ENCODE data around the gene ZNF780A. TPM values are rescaled to one million over a fixed set of nuclear protein-coding genes. Genes with fewer than 3 reads are reported as not detected.

ZNF780A gene
- total RNA-seq, 3 donors from 2014 or later, result 15.9 to 17.7 (median 17.3) TPM

DNA sequence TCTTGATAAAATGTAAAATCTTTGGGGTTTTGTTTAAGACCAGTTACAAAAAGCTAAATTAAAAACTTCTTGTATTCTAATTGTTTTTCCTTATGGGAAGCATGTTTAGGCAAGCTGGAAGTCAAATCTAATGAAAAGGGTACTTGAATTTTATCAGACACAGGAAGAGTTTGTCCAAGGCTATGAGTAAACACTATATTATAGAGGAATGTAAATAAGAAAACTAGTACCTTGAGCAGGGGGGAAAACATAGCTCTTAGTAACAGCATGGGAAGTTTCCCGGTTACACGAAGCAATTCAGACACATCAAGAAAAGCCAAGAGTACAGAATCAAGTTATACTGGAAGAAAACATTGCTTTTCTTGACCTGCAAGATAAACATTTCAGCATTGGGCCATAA lies 19.8 kb upstream of the ZNF780A start:
- DNase-seq, result no peak
- Histone ChIP-seq H3K4me3 (no peak overlapping the region), H3K9me3 (no peaks in the 10 kb centered on the region), H3K36me3 (ENCODE audit: low read depth) (no peaks in the 10 kb centered on the region), H3K4me1 (ENCODE audit: low read depth) (no peaks in the 10 kb centered on the region)
- TF ChIP-seq, protein P1, sequence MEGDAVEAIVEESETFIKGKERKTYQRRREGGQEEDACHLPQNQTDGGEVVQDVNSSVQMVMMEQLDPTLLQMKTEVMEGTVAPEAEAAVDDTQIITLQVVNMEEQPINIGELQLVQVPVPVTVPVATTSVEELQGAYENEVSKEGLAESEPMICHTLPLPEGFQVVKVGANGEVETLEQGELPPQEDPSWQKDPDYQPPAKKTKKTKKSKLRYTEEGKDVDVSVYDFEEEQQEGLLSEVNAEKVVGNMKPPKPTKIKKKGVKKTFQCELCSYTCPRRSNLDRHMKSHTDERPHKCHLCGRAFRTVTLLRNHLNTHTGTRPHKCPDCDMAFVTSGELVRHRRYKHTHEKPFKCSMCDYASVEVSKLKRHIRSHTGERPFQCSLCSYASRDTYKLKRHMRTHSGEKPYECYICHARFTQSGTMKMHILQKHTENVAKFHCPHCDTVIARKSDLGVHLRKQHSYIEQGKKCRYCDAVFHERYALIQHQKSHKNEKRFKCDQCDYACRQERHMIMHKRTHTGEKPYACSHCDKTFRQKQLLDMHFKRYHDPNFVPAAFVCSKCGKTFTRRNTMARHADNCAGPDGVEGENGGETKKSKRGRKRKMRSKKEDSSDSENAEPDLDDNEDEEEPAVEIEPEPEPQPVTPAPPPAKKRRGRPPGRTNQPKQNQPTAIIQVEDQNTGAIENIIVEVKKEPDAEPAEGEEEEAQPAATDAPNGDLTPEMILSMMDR (IDR thresholded peaks at IDR 0.05), result no peak
- intact Hi-C loops (cut with DNase I, micrococcal nuclease), result no loop called here
- ATAC-seq, result no peak

- H3K9me3 ChIP-seq, result no peaks in the 10 kb centered on the region
These were observed 14.0 kb upstream of the ZNF780A start for GRCh38 chr19:40104754-40105153.

GRCh38 chr19:40103600-40103999 lies 12.9 kb upstream of the ZNF780A start:
- Histone ChIP-seq H3K36me3 (ENCODE audit: low read depth) (no peaks in the 10 kb centered on the region), H3K4me1 (ENCODE audit: low read depth) (no peaks in the 10 kb centered on the region), H3K9me3 (no peaks in the 10 kb centered on the region), H3K4me3 (no peak overlapping the region)
- intact Hi-C loops (cut with DNase I, micrococcal nuclease), result no loop called here
- no peak for DNase-seq
- no peak for ATAC-seq
- TF ChIP-seq, protein P1 (IDR thresholded peaks at IDR 0.05), result no peak

More at GRCh38 chr19:40104754-40105153, 14.0 kb upstream of the ZNF780A start:
- no peak overlapping the region for H3K4me3 ChIP-seq
- no peaks in the 10 kb centered on the region for H3K36me3 ChIP-seq (ENCODE audit: low read depth)
- ATAC-seq, result no peak
- DNase-seq, result no peak
- H3K4me1 ChIP-seq (ENCODE audit: low read depth), result no peaks in the 10 kb centered on the region
- intact Hi-C loops (cut with DNase I, micrococcal nuclease), result no loop called here
- TF ChIP-seq, protein P1 (IDR thresholded peaks at IDR 0.05), result no peak

GRCh38 chr19:40101813-40102212 lies 11.1 kb upstream of the ZNF780A start:
- Histone ChIP-seq H3K9me3 (no peaks in the 10 kb centered on the region), H3K4me3 (no peak overlapping the region), H3K4me1 (ENCODE audit: low read depth) (no peaks in the 10 kb centered on the region), H3K36me3 (ENCODE audit: low read depth) (no peaks in the 10 kb centered on the region)
- no peak for DNase-seq
- ATAC-seq, result no peak
- TF ChIP-seq, protein P1 (IDR thresholded peaks at IDR 0.05), result no peak
- intact Hi-C loops (cut with DNase I, micrococcal nuclease), result no loop called here

- ATAC-seq (no peak), DNase-seq (no peak)
- no peak overlapping the region for H3K4me3 ChIP-seq
- TF ChIP-seq, protein P1 (IDR thresholded peaks at IDR 0.05), result no peak
- H3K36me3 ChIP-seq (ENCODE audit: low read depth), result no peaks in the 10 kb centered on the region
- peaks cover 9% of the 10 kb centered on the region for H3K4me1 ChIP-seq (ENCODE audit: low read depth)
- H3K9me3 ChIP-seq, result no peaks in the 10 kb centered on the region
- intact Hi-C loops (cut with DNase I, micrococcal nuclease), result no loop called here
These were observed 2.7 kb upstream of the ZNF780A start for GRCh38 chr19:40093416-40093815.
